ENCODE measurements around the gene SGTA. TPM values are rescaled to one million over a fixed set of nuclear protein-coding genes. Genes with fewer than 3 reads are reported as not detected.

SGTA gene
- total and polyA plus RNA-seq, 2 of the 8 experiments (the other 6 are each of a cell fraction or from before 2014, with no cell fraction given): 86.8 to 130 TPM

DNA sequence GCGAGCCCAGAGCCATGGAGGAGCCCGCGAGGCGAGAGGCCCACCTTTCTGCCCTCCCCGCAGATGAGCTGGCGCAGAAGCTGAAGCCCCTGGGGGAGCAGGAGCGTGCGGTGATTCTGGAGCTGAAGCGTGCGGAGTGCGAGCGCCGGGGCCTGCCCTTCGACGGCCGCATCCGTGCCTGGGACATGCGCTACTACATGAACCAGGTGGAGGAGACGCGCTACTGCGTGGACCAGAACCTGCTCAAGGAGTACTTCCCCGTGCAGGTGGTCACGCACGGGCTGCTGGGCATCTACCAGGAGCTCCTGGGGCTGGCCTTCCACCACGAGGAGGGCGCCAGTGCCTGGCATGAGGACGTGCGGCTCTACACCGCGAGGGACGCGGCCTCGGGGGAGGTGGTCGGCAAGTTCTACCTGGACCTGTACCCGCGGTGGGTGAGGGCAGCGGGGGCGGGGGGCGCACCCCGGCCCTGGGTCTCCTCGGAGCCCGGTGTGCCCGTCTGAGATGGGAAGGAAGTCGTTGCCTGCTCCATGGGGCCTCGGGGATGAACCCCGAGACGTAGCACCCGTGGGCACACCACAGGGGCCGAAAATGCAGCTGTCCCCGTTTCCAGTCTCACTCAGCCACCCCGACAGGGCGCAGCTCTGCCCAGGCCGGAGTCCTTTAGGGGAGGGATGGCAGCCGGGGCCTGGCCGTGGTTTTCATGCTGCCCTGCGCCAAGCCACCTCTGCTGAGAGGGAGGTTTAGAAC is 24.5 kb upstream of the SGTA start:
- Histone ChIP-seq H3K79me1 (ENCODE audit: low read depth, low read length) (peaks cover 2% of the 10 kb centered on the region; the same call in 1 of the 2 replicates), H3K27ac (ENCODE audit: low read depth, low read length) (no peak overlapping the region), H3K79me2 (ENCODE audit: control insufficient read depth in 1 of 2, insufficient read depth in 2 of 2, low read length in 2 of 2) (no peaks in the 10 kb centered on the region), H3K14ac (ENCODE audit: insufficient read length) (no peak overlapping the region), H3K4me2 (ENCODE audit: insufficient read depth in 1 of 2, low read depth in 2 of 2, low read length in 2 of 2) (no peak overlapping the region), H3K36me3 (ENCODE audit: control insufficient read depth in 2 of 4, insufficient read depth in 4 of 4, low read length in 3 of 4) (peaks cover 16 to 72% (median 61%) of the 10 kb centered on the region in 4 experiments; a peak in 7 of 8 replicates), H3K56ac (replicated peaks; ENCODE audit: insufficient read length, low read depth, low read length) (no peak overlapping the region), H3K23me2 (ENCODE audit: low read depth, low read length) (no peaks in the 10 kb centered on the region), H4K5ac (ENCODE audit: insufficient read length, low read depth, low read length) (no peak overlapping the region), H3K4me3 (ENCODE audit: extremely low read depth in 1 of 4, insufficient read depth in 2 of 4, low read depth in 3 of 4, low read length in 4 of 4) (no peak overlapping the region), H2BK120ac (replicated peaks; ENCODE audit: low read depth, low read length) (no peak overlapping the region), H4K91ac (replicated peaks; ENCODE audit: insufficient read length, low read length) (no peak overlapping the region), H3K9me3 (ENCODE audit: insufficient read depth in 2 of 2, low read depth in 1 of 2, low read length in 1 of 2) (no peaks in the 10 kb centered on the region), H3K18ac (ENCODE audit: extremely low read depth, low read length) (no peak overlapping the region), H3K27me3 (replicated peaks in 1 of 4; ENCODE audit: control insufficient read depth in 3 of 4, extremely low read depth in 1 of 4, insufficient read depth in 3 of 4, low read length in 3 of 4) (no peaks in the 10 kb centered on the region), H4K20me1 (replicated peaks in 1 of 2; ENCODE audit: control insufficient read depth in 1 of 2, insufficient read depth in 2 of 2, low read length in 2 of 2) (peaks cover 8 to 23% of the 10 kb centered on the region in 2 experiments), H2BK5ac (ENCODE audit: low read depth, low read length) (no peak overlapping the region), H3K23ac (ENCODE audit: insufficient read length) (no peak overlapping the region), H3K9ac (replicated peaks in 1 of 4; ENCODE audit: extremely low read depth in 1 of 4, low read depth in 3 of 4, low read length in 3 of 4) (no peak overlapping the region), H4K8ac (ENCODE audit: extremely low read depth, insufficient read depth, low read length) (no peak overlapping the region), H2AK5ac (ENCODE audit: low read depth, low read length) (no peak overlapping the region), H3K4ac (replicated peaks; ENCODE audit: insufficient read length, low read depth, low read length) (no peak overlapping the region), H2BK12ac (ENCODE audit: low read depth, low read length) (no peak overlapping the region), H2BK15ac (ENCODE audit: low read length) (no peak overlapping the region), H3K4me1 (replicated peaks in 1 of 4; ENCODE audit: control insufficient read depth in 3 of 4, insufficient read depth in 4 of 4, low read length in 3 of 4) (no peaks in the 10 kb centered on the region), H2AFZ (ENCODE audit: low read length) (no peak overlapping the region), H2BK20ac (ENCODE audit: low read length) (no peak overlapping the region)
- POLR2A ChIA-PET (ENCODE audit: partially characterized antibody): interaction anchor here (0.6 kb wide), 2 partner anchors 8 to 39 kb away, joined by 3 read pairs; no protein-coding TSS in a partner anchor
- 93% methylated on average over 48 of the region's 56 CpGs; no CpG with 5 or more reads in 1 of the 2 experiments for WGBS, 2 experiments (ENCODE audit: extremely low coverage in 1 of 2, insufficient coverage in 1 of 2, insufficient read length in 1 of 2, insufficient replicate concordance in 2 of 2, low coverage in 1 of 2, low lambda C conversion rate in 2 of 2, missing lambda C conversion rate in 1 of 2)
- no peak for TF ChIP-seq SIX5 (IDR thresholded peaks at IDR 0.05; ENCODE audit: low read depth, low read length)
- no peak for TF ChIP-seq BRCA1 (IDR thresholded peaks at IDR 0.05; ENCODE audit: low read depth, low read length)
- no peak for TF ChIP-seq TEAD4 (IDR thresholded peaks at IDR 0.05; ENCODE audit: low read depth, low read length)
- TF ChIP-seq EGR1 (IDR thresholded peaks at IDR 0.05; ENCODE audit: borderline replicate concordance, low read depth, low read length): no peak
- no peak for TF ChIP-seq SP1 (IDR thresholded peaks at IDR 0.05; ENCODE audit: low read depth, low read length)
- no peak for TF ChIP-seq BACH1 (IDR thresholded peaks at IDR 0.05; ENCODE audit: low read length)
- no peak for TF ChIP-seq YY1 (IDR thresholded peaks at IDR 0.05; ENCODE audit: low read depth, low read length)
- TF ChIP-seq POLR2A (IDR thresholded peaks at IDR 0.05; ENCODE audit: control extremely low read depth in 1 of 2, low read depth in 2 of 2, low read length in 2 of 2): no peak
- TF ChIP-seq RNF2 (IDR thresholded peaks at IDR 0.05; ENCODE audit: borderline replicate concordance, low read depth, low read length, missing control alignments, poor library complexity, severe bottlenecking): no peak
- no peak for TF ChIP-seq RXRA (IDR thresholded peaks at IDR 0.05; ENCODE audit: insufficient read depth, low read depth, low read length)
- FAIRE-seq: no peak
- CTCF ChIA-PET (ENCODE audit: partially characterized antibody): interaction anchor here (0.6 kb wide), 1 partner anchor 146 kb away, joined by 3 read pairs; no protein-coding TSS in a partner anchor
- DNase-seq (ENCODE audit: low read depth in 1 of 2, low spot score in 2 of 2): no peak

Measured in H1 (cell line).